ENCODE results near the gene RBM17. TPM values are rescaled to one million over a fixed set of nuclear protein-coding genes. Genes with fewer than 3 reads are reported as not detected.
A peak's percentile ranks its signal among the peaks of the same experiment; 100 is the strongest.
"Not testable (repeated sequence)": the region's sequence is repeated elsewhere in the genome, so short reads cannot be mapped to it uniquely, and the experiment has no call there.

Gene RBM17
- polyA plus RNA-seq, 6 donors from 2014 or later, result 50.4 to 118 (median 89.6) TPM

- DNase-seq (no peak), ATAC-seq (ENCODE audit: low read depth in 2 of 2) (no peak)
- H3K27me3 Mint-ChIP-seq, result peaks cover 25 to 48% (median 42%) of the 10 kb centered on the region in 3 donors
- no peak overlapping the region for H3K4me3 Mint-ChIP-seq
- peaks cover 4 to 16% (median 8%) of the 10 kb centered on the region in 3 donors for H3K4me1 Mint-ChIP-seq
- H3K27ac Mint-ChIP-seq, result no peak overlapping the region
- H3K9me3 Mint-ChIP-seq, result no peaks in the 10 kb centered on the region
- no peaks in the 10 kb centered on the region for H3K36me3 Mint-ChIP-seq
Measured at GRCh38 chr10:6133331-6134098, 44.7 kb downstream of the RBM17 start.

- Mint-ChIP-seq H3K27ac (no peak overlapping the region), H3K9me3 (no peaks in the 10 kb centered on the region), H3K27me3 (peaks cover 23 to 48% (median 42%) of the 10 kb centered on the region in 3 donors), H3K4me1 (peaks cover 4 to 10% (median 6%) of the 10 kb centered on the region in 3 donors), H3K36me3 (no peaks in the 10 kb centered on the region), H3K4me3 (no peak overlapping the region)
- no peak for DNase-seq
- ATAC-seq (ENCODE audit: low read depth in 2 of 2), result no peak
Measured at GRCh38 chr10:6134099-6134823, 45.4 kb downstream of the RBM17 start.

DNA sequence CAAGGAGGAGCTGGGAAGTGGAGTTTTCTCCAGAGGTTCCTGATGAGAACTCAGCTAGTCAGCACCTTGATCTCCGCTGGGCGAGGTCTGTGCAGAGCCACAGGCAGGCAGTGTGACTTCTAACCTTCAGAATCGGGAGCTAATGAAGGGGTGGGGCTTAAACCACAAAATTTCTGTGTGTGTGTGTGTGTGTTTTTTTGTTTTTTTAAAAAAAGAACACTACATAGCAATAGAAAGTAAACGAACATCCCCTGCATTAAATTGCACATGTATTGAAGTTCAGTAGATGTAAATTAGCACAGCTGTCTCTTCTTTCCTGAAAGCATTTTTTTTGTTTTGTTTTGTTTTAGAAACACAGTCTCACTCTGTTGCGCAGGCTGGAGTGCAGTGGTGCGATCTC is 46.2 kb downstream of the RBM17 start:
- no peak for DNase-seq
- no peaks in the 10 kb centered on the region for H3K36me3 Mint-ChIP-seq
- peaks cover 19 to 48% (median 42%) of the 10 kb centered on the region in 3 donors for H3K27me3 Mint-ChIP-seq
- no peaks in the 10 kb centered on the region for H3K9me3 Mint-ChIP-seq
- peaks cover under 1 to 5% (median 2%) of the 10 kb centered on the region in 3 donors for H3K4me1 Mint-ChIP-seq
- ATAC-seq (ENCODE audit: low read depth in 2 of 2), result peak in 1 of 2 donors; percentile 55
- no peak overlapping the region for H3K4me3 Mint-ChIP-seq
- H3K27ac Mint-ChIP-seq, result no peak overlapping the region

- Mint-ChIP-seq H3K36me3 (no peaks in the 10 kb centered on the region), H3K27me3 (peaks cover 19 to 48% (median 39%) of the 10 kb centered on the region in 3 donors), H3K9me3 (no peaks in the 10 kb centered on the region), H3K4me1 (peaks cover 5% of the 10 kb centered on the region in 3 donors), H3K27ac (no peak overlapping the region), H3K4me3 (no peak overlapping the region)
- ATAC-seq (ENCODE audit: low read depth in 2 of 2) (no peak), DNase-seq (no peak)
Measured at GRCh38 chr10:6135589-6136168, 46.8 kb downstream of the RBM17 start.

DNA sequence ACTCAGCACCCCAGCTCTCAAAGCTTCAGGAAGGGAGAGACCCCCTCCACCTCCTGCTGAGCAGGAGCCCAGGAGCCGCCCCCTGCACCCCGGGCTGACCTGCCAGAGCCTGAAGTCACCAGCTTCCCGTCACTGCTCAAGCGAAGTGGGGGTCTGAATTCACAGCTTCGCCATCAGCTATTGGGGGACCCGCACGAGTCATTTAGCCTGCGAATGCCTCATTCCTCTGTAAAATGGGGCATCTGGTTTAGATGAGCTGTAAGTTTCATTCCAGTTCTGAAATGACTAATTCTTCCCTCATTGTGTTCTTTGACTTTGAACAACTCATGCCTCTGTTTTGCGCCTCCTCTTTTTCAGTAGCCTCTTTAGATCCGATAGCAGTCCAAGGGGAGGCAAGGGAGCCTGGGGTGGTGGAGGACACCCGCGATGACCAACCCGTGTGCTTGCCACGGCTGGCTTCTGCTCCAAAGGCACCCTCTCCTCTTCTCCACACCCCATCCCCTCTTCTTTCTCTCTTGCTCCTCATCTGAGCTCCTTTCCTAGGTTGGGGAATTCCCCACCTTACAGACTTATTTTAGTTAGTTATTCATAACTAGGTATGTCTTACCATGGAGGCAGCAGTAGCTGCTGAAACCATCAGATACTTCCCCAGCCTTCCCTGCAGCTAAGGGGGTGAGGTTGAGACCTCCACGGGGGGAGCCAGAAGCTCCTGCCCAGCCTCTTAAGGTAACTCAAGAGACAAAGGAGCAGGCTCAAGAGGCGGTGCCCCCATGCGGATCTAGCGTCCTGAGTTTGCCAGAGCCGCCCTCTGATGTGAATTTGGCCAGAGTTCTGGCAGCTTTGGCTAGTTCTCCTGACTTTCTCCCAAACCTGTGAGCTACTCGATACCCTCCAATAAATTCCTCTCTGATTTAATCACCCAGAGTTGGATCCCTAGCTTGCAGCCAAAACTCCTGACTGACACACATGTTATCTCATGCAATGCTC is 47.7 kb downstream of the RBM17 start:
- Mint-ChIP-seq H3K27ac (no peak overlapping the region), H3K27me3 (peaks cover 15 to 56% (median 39%) of the 10 kb centered on the region in 3 donors), H3K4me3 (no peak overlapping the region), H3K4me1 (peaks cover 9 to 13% (median 9%) of the 10 kb centered on the region in 3 donors), H3K9me3 (no peaks in the 10 kb centered on the region), H3K36me3 (no peaks in the 10 kb centered on the region)
- DNase-seq (no peak), ATAC-seq (ENCODE audit: low read depth in 2 of 2) (no peak)

- no peak for ATAC-seq (ENCODE audit: low read depth in 2 of 2)
- Mint-ChIP-seq H3K27me3 (peaks cover 15 to 66% (median 39%) of the 10 kb centered on the region in 3 donors), H3K4me3 (no peak overlapping the region), H3K4me1 (peaks cover 9 to 15% (median 9%) of the 10 kb centered on the region in 3 donors), H3K36me3 (no peaks in the 10 kb centered on the region), H3K9me3 (no peaks in the 10 kb centered on the region), H3K27ac (no peak overlapping the region)
- DNase-seq, result no peak
Measured at GRCh38 chr10:6138456-6138855, 49.6 kb downstream of the RBM17 start.

- Mint-ChIP-seq H3K36me3 (no peaks in the 10 kb centered on the region), H3K4me3 (peak overlapping the region in 1 of 8 donors; percentile 64), H3K27me3 (peaks cover 15 to 66% (median 39%) of the 10 kb centered on the region in 3 donors), H3K9me3 (no peaks in the 10 kb centered on the region), H3K4me1 (peaks cover 9 to 23% (median 17%) of the 10 kb centered on the region in 3 donors), H3K27ac (peak overlapping the region in 1 of 6 donors; percentile 22)
- no peak for DNase-seq
- no peak for ATAC-seq (ENCODE audit: low read depth in 2 of 2)
Measured at GRCh38 chr10:6139470-6139869, 50.6 kb downstream of the RBM17 start.

DNA sequence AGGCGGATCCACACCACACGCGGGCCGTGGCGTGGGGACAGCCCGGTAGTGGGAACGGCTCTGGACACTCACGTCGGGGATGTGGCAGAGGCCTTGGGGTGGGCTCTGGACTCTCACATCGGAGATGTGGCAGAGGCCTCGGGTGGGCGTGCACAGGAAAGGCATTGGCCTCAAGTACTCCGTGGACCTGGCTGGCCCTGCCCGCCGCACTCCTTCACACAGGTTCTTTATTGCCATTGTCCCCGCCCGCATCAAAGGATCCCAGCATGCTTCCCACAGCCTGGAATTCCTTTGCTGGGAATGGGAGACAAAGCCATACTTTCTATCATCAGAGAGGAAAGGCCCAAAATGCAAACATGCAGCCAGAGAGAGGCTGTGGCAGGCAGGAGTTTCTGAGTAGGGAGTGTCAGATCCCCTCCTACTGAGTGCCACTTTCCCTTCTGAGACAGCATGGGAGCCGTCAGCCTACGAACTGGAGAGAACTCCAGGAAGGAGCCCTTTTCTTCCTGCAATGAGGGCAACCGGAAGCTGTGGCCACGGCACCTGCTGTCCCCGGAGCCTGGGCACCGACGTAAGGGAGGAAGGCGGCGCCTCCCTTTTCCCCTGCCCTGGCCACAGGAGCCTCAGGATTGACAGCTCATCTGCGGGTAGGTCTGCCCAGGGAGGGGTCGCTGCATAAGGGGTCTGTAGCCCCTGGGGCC is 51.5 kb downstream of the RBM17 start:
- Mint-ChIP-seq H3K36me3 (no peaks in the 10 kb centered on the region), H3K9me3 (no peaks in the 10 kb centered on the region), H3K27ac (peak overlapping the region in 1 of 6 donors; percentile 51), H3K4me1 (peaks cover 9 to 23% (median 17%) of the 10 kb centered on the region in 3 donors), H3K4me3 (peak overlapping the region in 2 of 8 donors; percentile 44 to 64), H3K27me3 (peaks cover 15 to 66% (median 39%) of the 10 kb centered on the region in 3 donors)
- ATAC-seq (ENCODE audit: low read depth in 2 of 2), result no peak
- no peak for DNase-seq

GRCh38 chr10:6140965-6141295 is 52.1 kb downstream of the RBM17 start:
- DNase-seq (no peak), ATAC-seq (ENCODE audit: low read depth in 2 of 2) (no peak)
- no peaks in the 10 kb centered on the region for H3K9me3 Mint-ChIP-seq
- peak overlapping the region in 2 of 8 donors; percentile 55 to 60 for H3K4me3 Mint-ChIP-seq
- H3K4me1 Mint-ChIP-seq, result peaks cover 13 to 26% (median 23%) of the 10 kb centered on the region in 3 donors
- peaks cover 15 to 61% (median 39%) of the 10 kb centered on the region in 3 donors for H3K27me3 Mint-ChIP-seq
- peak overlapping the region in 3 of 6 donors; percentile 9 to 30 (median 28) for H3K27ac Mint-ChIP-seq
- H3K36me3 Mint-ChIP-seq, result no peaks in the 10 kb centered on the region

- Mint-ChIP-seq H3K9me3 (no peaks in the 10 kb centered on the region), H3K27ac (peak overlapping the region in 5 of 6 donors; percentile 9 to 63 (median 30)), H3K4me1 (peaks cover 17 to 32% (median 27%) of the 10 kb centered on the region in 3 donors), H3K36me3 (no peaks in the 10 kb centered on the region), H3K27me3 (peaks cover 15 to 56% (median 35%) of the 10 kb centered on the region in 3 donors), H3K4me3 (peak overlapping the region in 2 of 8 donors; percentile 55 to 60)
- ATAC-seq (ENCODE audit: low read depth in 2 of 2) (peak in 1 of 2 donors; percentile 25), DNase-seq (no peak)
Measured at GRCh38 chr10:6141296-6142151, 52.7 kb downstream of the RBM17 start.

DNA sequence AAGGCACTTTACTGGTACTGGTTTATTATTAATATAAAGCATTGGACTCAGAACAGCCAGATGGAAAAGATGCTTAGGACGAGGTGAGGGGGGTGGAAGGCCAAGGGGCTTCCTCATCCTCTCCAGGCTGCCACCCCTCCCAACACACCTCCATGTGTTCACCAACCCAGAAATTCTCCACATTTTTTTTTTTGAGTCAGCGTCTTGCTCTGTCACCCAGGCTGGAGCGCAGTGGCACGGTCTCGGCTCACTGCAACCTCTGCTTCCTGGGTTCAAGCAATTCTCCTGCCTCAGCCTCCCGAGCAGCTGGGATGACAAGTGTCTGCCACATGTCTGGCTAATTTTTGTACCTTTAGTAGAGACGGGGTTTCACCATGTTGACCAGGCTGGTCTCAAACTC is 53.4 kb downstream of the RBM17 start:
- H3K9me3 Mint-ChIP-seq; H3K36me3 Mint-ChIP-seq; ATAC-seq (ENCODE audit: low read depth in 2 of 2); DNase-seq: not testable (repeated sequence)
- Mint-ChIP-seq H3K4me1 (peaks cover 17 to 38% (median 31%) of the 10 kb centered on the region in 3 donors), H3K27me3 (peaks cover 15 to 50% (median 28%) of the 10 kb centered on the region in 3 donors), H3K27ac (peak overlapping the region in 2 of 6 donors; percentile 47 to 53), H3K4me3 (peak overlapping the region in 2 of 8 donors; percentile 42 to 55)
